AG10803 (cell line): ENCODE measurements around the gene USP35.

Experiments
- DNase-seq: peaks from one replicate; pipeline ENCODE4 v3.0.0; 2010; ENCODE audit warnings: low read depth
- H3K4me3 ChIP-seq: 2 replicates; pipeline ENCODE4 v1.5.1; 2011; ENCODE audit warnings: mild to moderate bottlenecking, low read length, control low read depth
- TF ChIP-seq, protein P1 (sequence below): conservative IDR thresholded peaks from 2 replicates; pipeline ENCODE4 v1.5.1; 2011; ENCODE audit warnings: mild to moderate bottlenecking, low read length, control low read depth, inconsistent platforms

The USP35 gene

DNA sequence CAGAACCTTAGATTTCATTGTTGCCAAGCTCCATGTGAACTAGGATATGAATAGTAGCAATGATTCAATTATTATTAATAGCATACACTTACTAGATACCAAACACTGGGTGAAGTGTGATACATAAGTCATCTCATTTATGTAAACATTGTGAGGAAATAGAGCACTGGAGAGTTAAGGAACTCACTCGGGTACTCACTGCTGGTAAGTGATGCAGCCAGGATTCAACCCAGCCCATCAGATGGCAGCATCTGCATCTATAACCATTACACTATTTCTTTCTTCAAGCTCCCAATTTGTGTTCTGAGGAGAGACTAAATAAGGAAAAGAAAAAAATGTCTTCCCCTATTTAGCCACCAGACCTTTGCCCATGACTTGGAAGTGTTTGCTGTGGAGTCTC, 39.1 kb upstream of the USP35 start:
- DNase-seq: peak; percentile 55
- H3K4me3 ChIP-seq: no peak overlapping the region
- TF ChIP-seq, protein P1, sequence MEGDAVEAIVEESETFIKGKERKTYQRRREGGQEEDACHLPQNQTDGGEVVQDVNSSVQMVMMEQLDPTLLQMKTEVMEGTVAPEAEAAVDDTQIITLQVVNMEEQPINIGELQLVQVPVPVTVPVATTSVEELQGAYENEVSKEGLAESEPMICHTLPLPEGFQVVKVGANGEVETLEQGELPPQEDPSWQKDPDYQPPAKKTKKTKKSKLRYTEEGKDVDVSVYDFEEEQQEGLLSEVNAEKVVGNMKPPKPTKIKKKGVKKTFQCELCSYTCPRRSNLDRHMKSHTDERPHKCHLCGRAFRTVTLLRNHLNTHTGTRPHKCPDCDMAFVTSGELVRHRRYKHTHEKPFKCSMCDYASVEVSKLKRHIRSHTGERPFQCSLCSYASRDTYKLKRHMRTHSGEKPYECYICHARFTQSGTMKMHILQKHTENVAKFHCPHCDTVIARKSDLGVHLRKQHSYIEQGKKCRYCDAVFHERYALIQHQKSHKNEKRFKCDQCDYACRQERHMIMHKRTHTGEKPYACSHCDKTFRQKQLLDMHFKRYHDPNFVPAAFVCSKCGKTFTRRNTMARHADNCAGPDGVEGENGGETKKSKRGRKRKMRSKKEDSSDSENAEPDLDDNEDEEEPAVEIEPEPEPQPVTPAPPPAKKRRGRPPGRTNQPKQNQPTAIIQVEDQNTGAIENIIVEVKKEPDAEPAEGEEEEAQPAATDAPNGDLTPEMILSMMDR: peak; percentile 47

DNA sequence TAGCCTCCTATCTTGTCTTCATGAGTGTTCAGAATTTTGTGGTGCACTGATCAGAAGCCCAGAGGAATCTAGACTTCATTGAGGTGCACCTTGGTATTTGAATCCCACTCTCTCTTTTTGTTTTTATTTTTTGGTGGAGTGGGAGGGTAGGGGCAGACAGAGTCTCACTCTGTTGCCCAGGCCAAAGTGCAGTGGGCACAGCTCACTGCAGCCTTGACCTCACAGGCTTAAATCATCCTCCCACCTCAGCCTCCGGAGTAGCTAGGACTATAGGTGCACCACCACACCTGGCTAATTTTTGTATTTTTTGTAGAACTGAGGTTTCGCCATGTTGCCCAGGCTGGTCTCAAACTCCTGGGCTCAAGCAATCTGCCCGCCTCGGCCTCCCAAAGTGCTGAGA, 38.4 kb upstream of the USP35 start:
- H3K4me3 ChIP-seq: no peak overlapping the region
- DNase-seq: no peak
- TF ChIP-seq, protein P1: no peak

DNA sequence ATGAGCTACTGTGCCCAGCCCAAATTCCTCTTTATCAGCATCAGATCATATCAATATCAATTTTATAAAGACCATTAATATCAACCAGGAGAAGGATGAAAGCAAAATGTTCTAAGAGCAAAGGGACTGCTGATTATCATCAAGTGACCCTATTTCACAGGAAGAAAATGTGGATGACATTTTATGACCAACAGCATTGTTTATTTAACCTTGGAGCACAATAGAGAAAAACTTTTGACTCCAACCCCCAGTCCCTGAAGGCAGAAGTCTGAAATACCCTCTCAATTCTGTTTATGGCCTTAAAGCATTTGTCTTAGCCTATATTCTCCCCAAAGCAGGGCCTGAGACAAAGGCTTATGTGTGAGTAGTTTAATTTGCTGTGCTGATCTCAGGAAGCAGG, 38.0 kb upstream of the USP35 start:
- H3K4me3 ChIP-seq: no peak overlapping the region
- DNase-seq: no peak
- TF ChIP-seq, protein P1: no peak

DNA sequence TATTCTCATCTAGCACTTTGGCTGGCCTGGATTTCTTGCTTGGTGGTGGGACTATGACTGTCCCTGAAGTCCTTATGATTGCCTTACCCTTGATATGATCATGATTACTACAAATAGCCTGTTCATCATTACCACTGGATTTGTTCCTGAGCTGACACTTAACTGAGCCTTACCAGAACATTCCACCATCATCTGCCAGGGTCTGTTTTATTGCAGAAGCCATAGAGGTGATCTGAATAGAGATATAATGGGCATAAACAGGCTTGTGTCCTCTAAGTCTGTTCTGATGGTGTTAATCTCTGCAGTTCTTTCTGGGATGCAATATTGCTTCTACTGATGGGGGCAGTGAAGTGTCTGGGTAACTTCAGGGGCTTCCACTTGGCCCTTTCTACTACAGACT, 36.9 kb upstream of the USP35 start:
- no peak overlapping the region for H3K4me3 ChIP-seq
- TF ChIP-seq, protein P1: no peak
- no peak for DNase-seq

- peak; percentile 53 for DNase-seq
- H3K4me3 ChIP-seq: no peak overlapping the region
- TF ChIP-seq, protein P1: no peak
Observed at GRCh38 chr11:78156127-78156844, 32.4 kb upstream of the USP35 start.

DNA sequence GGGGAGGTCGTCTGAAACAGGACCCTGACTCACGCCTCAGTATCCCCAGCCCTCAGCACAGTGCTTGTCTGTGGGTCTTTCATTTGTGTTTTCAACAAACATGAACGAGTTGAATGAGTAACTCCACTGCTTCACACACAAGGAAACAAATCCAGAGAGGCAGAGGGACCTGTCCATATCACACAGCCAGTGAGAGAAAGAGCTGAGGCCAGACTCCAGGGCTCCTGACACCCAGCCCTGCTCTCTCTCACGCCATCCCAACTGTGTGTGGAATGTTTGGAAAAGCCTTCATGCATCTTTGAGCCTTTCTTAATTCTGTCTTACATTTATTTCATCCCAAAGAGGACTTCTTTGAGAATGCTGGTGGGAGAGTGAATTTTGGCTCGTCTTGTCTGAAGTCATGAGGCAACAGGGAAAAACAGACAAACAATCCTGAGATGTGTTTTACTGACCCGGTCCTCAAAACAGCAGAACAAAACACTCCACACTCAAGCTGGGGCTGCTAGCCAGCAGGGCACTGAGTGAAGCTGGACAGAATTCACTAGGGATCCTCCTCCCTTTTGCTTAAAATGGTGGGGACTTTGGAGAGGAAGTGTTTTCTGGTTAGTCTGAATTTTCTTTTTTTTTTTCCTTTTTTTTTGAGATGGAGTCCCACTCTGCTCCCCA, 29.6 kb upstream of the USP35 start:
- no peak for DNase-seq
- TF ChIP-seq, protein P1: no peak

DNA sequence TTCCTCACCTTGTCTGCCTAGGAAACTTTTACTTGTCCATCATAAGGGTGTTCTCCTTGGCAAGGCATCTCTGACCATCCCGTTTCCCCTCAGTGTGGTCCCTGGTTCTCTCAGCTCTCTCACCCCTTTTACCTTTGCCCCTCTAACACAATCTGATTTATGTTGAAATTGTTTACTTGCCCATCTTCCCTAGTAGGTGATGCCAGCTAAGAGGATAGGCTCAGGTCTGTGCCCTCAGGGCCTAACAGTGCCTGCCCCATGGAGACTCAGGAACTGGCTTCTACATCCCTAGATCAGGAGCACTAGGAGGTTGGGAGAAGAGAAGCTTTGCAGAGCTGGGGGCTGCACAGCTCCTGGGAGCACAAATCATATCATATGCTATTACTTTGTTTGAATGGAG, 28.2 kb upstream of the USP35 start:
- TF ChIP-seq, protein P1: no peak
- no peak overlapping the region for H3K4me3 ChIP-seq
- DNase-seq: no peak

More for the DNA sequence above, 29.6 kb upstream of the USP35 start:
- no peak overlapping the region for H3K4me3 ChIP-seq
